HS-27A (cell line): ENCODE measurements around the gene EPX.
"Not testable (repeated sequence)": the region's sequence is repeated elsewhere in the genome, so short reads cannot be mapped to it uniquely, and the experiment has no call there.

Experiments
- DNase-seq: peaks from one replicate; pipeline ENCODE4 v3.0.0-alpha.2; 2012; ENCODE audit warnings: low read depth, missing footprints

EPX gene

DNA sequence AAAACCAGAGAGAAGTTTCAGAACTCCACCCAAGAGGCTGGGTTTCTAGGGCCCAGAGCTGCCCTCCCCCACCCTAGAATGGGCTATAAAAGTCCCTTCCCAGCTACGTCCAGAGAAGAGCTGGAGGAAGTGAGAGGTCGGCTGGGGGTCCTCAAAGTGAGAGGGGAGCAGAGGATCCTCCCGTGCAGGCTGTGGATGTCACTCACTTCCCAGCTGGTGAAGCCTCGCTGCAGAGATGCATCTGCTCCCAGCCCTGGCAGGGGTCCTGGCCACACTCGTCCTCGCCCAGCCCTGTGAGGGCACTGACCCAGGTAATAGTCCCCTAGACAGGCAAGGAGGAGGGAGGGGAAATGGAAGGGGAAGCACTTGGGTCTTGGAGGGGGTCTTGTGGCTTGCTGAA lies at the start of gene EPX:
EPX (plus strand) TSS at position 115 of the 400 bp plus-strand sequence; CDS start at position 236, 121 bp downstream.
- DNase-seq: no peak

DNA sequence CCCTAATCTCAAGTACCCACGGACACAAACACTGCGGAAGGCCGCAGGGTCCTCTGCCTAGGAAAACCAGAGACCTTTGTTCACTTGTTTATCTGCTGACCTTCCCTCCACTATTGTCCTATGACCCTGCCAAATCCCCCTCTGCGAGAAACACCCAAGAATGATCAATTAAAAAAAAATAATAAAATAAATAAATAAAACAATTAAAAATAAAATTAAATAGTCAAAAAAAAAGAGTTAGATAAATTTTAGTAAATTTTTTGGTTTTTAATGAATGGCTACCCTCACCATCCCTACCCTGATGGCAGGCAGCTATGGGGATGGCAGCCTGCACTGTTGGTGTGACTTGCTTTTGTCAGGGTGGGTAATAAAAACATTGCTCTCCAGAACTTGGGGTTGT lies 49.2 kb upstream of the EPX start:
- not testable (repeated sequence) for DNase-seq

DNA sequence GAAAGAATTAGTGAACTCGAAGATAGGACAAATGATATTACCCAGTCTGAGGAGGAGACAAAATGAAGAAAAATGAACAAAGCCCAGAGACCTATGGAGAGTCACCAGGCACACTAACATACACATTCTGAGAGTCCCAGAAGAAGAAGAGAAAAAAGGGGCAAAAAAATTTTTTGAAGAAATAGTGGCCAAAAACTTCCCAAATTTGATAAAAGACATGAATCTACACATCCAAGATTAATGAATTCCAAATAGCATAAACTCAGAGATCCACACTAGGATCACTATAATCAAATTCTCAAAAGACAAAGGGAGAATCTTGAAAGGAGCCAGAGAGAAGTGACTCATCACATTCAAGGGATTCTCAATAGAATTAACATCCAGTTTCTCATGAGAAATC lies 47.7 kb upstream of the EPX start:
- no peak for DNase-seq

DNA sequence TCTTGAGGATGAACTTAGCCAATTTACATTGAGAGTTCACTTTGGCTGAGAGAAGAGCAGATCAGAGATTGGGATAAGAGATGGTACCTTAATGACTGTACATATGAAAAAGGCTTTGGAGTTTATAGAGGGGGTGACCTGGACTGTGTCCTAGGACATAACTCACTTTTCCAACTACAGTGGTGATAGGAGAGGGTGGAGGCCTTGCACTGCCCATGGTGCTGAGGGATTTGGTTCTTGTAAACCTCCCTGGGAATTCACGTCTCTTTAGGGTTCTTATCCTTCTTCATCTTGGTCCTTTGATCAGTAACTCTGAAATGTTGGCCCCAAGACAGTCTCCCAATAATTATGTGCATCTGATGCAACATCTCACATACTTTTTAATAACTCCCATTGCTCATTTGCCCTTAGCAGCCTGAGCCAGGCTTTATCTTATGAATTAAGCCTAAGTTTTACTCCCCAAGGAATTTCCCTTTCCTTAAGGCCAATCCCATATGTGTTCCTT lies 44.5 kb upstream of the EPX start, which contains the start of gene OR4D1:
OR4D1 (plus strand) TSS at position 455 of the 505 bp plus-strand sequence. CDS start 6,770 bp downstream, outside the sequence.
- DNase-seq: no peak

GRCh38 chr17:58148609-58149008 lies 43.9 kb upstream of the EPX start:
- no peak for DNase-seq

GRCh38 chr17:58150394-58150793 lies 42.1 kb upstream of the EPX start:
- DNase-seq: no peak

GRCh38 chr17:58153046-58153445 lies 39.5 kb upstream of the EPX start:
- no peak for DNase-seq

DNA sequence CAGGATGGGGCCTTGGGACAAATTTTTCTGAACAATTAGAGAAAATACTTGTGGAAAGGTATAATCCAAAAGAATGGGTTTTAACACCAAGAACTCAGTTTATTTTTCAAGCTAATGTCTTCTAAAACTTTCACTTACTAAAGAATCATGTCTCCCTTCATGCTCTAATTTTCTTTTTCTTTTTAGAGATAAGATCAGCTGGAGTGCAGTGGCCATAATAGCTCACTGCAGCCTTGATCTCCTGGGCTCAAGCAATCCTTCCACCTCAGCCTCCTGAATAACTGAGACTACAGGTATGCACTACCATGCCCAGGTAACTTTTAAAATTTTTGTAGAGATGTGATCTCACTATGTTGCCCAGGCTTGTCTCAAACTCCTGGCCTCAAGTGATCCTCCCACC lies 38.9 kb upstream of the EPX start:
- no peak for DNase-seq

GRCh38 chr17:58156839-58157803 lies 35.4 kb upstream of the EPX start:
- no peak for DNase-seq

DNA sequence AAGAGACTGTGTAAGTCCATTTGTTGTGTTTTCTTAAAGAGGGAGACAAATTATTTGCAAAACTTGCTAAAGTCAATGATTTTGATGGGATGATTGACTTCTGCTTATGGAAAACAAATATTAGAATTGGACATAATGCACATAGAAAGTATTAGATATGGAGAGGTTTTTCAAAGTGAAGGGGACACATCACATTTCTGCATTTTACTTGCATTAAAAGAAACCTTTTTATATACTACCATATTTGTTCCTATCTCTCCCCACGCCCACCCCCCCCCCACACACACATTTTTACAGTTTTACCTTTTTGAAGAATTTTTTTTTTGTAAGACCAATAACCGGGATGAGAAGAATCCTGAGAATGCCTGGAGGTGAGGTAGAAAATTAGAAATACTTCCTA lies 34.3 kb upstream of the EPX start:
- DNase-seq: no peak

- DNase-seq: no peak
Measured at GRCh38 chr17:58161566-58161965, 31.0 kb upstream of the EPX start.

- DNase-seq: no peak
Measured at GRCh38 chr17:58165981-58166380, 26.5 kb upstream of the EPX start.

- DNase-seq: no peak
Measured at GRCh38 chr17:58166682-58167081, 25.8 kb upstream of the EPX start, which contains the start of gene OR4D2. OR4D2 (plus strand) TSS chr17:58166982; CDS start chr17:58169656, 2,674 bp downstream.

DNA sequence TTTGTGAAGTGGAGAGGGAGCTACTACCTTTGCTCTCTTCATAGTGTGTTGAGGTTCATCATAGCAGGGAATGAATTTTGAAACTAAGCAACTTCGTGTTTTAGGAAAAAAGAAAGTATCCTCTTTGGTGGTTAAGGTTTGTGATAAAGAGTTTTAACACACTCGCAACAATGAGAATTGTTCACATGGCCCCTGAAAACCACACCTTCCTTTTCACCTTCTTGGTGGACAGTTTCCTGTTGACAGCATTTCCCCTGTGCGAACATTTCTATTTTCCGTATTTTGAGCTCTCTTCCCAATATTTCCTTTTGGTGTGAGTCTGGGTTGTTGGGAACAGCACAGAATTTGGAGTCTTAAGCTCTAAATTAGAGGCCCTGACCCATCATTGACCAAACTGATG lies 21.9 kb upstream of the EPX start:
- no peak for DNase-seq

DNA sequence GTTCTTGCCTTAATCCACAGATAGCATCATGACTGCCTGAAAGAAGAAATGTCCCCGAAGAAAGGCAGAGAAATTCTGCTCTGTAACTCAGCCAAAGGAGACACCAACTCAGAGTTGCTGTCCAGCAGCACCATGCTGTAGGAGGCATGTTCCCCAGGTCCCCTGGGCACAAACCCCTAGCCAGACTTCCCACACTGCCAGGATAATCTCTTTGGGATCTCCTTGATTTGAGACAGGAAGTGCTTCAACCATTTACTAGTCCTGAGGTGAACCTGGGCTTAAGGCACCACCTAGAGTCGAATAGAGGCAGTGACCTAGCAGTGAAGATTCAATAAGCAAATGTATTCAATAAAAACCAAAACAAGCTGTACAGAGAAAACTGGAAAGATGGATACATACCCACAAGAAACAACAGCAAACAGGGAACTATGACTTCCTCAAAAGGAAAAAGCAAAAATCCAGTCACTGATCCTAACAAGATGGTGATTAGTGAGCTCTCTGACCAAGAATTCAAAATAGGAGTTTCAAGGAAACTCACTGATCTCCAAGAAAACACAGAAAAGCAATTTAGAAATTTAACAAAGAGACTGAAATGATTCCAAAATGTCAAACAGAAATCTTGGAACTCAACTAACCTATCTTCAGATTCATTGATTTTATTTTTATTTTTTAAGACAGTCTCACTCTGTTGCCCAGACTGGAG lies 20.0 kb upstream of the EPX start:
- DNase-seq: no peak

DNA sequence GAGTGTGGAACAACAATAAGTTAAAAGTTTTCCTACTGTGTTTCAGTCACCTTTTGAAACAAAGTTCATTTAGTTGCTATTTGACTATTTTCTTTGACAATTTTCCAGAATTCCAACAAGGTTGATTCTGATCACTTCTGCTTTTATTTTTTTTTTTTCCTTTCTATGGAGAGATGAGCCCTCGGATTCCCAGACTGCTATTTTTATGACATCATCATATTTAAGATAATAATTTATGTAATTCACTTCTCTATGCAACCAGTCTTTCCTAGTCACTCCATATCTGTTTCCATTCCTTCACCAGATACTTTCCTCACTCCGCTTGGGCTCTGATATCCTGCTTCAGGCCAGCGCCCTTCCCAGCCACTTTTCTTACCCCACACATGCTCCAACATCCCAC lies 17.7 kb upstream of the EPX start:
- no peak for DNase-seq

- DNase-seq: no peak
Measured at GRCh38 chr17:58176200-58176599, 16.3 kb upstream of the EPX start.

DNA sequence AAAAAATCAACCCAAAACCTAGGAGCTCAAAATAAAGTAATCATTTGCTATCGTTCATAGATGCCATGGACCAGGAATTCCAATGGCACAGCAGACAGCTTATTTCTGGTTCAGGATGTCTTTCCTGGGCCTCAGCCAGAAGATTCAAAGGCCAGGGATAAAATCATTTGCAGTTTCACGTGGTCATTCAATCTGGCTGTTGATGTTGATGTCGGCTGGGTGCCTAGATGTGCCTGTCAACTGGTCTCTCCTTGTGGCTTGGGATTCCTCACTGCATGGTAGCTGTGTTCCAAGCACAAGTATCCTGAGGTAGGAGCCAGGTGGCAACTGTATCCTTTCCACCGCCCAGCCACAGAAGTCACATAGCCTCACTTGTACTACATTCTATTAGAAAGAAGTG lies 10.7 kb upstream of the EPX start:
- no peak for DNase-seq

DNA sequence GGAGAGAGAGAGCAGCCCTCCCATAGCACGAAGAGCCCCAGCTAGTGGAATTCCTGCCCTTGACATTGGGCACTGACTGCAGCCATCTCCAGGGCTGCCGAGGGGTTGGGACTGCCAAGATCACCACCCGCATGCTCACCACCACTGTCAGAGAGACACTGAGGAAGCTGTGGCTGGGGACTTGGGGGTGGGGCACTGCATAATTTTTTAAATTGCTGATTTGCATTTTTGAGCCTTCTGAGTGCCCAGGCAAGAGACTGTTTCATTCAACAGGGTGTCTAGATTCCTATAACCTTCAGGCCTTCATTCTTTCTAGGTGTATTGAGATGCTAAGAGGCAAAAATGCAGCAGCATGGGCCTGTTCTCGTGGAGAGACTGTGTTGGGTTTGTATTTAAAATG lies 9.0 kb upstream of the EPX start:
- DNase-seq: no peak

DNA sequence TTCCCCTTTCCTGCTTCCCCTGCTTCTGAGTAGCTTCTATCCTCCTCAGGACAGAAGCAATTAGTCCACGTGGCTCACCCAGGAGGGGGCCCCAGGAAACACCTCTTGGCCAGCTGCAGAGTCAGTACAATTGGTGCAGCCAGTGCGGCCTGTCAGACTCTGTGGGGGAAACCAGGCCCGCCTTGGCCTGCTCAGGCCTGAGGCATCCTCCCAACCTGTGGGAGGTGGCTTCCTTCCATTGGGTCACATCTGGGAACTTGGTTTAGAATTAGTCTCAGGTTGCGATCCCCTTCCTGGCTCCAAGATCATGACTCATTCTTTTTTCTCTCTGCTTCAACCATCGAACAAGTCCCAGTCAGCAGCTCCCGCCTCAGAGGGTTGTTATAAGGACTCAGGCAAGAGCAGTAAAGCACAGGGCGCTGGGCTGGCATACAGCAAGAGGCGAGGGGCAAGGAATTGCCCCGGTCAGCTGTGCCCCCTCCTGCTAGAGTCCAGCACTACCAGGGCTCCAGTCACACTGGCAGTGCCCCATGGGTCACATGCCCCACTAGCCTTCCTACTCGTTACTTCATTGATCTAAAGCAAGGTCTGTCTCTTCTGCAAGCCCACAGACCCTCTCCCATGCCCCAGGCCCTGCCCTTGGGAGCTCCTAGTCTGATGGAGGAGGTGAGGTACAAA lies 8.1 kb upstream of the EPX start:
- no peak for DNase-seq

- DNase-seq: no peak
Measured at GRCh38 chr17:58184986-58185761, 7.4 kb upstream of the EPX start.
